H9 (cell line): Measurements from ENCODE around the gene LRRC39. TPM values are rescaled to one million over a fixed set of nuclear protein-coding genes. Genes with fewer than 3 reads are reported as not detected.

Experiments used
- DNase-seq: peaks from one replicate; pipeline ENCODE4 v3.0.0-alpha.2; 2017
- H2AFZ ChIP-seq: one replicate; pipeline ENCODE4 v1.6.1; 2013; ENCODE audit warnings: mild to moderate bottlenecking, low read length, control low read depth, moderate library complexity
- H2AK5ac ChIP-seq: 2 replicates; pipeline ENCODE4 v1.6.1; 2013; ENCODE audit warnings: low read length, control low read depth, mixed read lengths; ENCODE audit not compliant: insufficient read length
- H2BK120ac ChIP-seq: one replicate; pipeline ENCODE4 v1.6.1; 2013; ENCODE audit warnings: low read depth, mild to moderate bottlenecking, low read length, control low read depth, inconsistent platforms; ENCODE audit not compliant: poor library complexity, severe bottlenecking
- H2BK12ac ChIP-seq: 2 replicates; pipeline ENCODE4 v1.6.1; 2013; ENCODE audit warnings: low read length, control low read depth, mixed read lengths, low read depth; ENCODE audit not compliant: insufficient read length
- H2BK15ac ChIP-seq: 2 replicates; pipeline ENCODE4 v1.6.1; 2013; ENCODE audit warnings: low read depth, low read length, control low read depth
- H2BK20ac ChIP-seq: one replicate; pipeline ENCODE4 v1.6.1; 2013; ENCODE audit warnings: low read depth, mild to moderate bottlenecking, low read length, control low read depth, inconsistent platforms; ENCODE audit not compliant: poor library complexity, severe bottlenecking
- H2BK5ac ChIP-seq: 2 replicates; pipeline ENCODE4 v1.6.1; 2013; ENCODE audit warnings: low read length, control low read depth, mixed read lengths; ENCODE audit not compliant: insufficient read length
- H3K14ac ChIP-seq: 2 replicates; pipeline ENCODE4 v1.6.1; 2013; ENCODE audit warnings: low read length, control low read depth; ENCODE audit not compliant: insufficient read depth
- H3K18ac ChIP-seq: 2 replicates; pipeline ENCODE4 v1.6.1; 2013; ENCODE audit warnings: low read depth, mild to moderate bottlenecking, mixed read lengths, low read length, control low read depth; ENCODE audit not compliant: insufficient read length
- H3K23ac ChIP-seq: 2 replicates; pipeline ENCODE4 v1.6.1; 2013; ENCODE audit warnings: low read length, control low read depth, mixed read lengths, low read depth; ENCODE audit not compliant: insufficient read length
- H3K23me2 ChIP-seq: 2 replicates; pipeline ENCODE4 v1.6.1; 2013; ENCODE audit warnings: low read depth, mild to moderate bottlenecking, mixed read lengths, low read length, control low read depth; ENCODE audit not compliant: insufficient read length, poor library complexity, severe bottlenecking
- H3K27ac ChIP-seq: 2 replicates; pipeline ENCODE4 v1.5.1; 2013; ENCODE audit warnings: low read length, control low read depth, mixed read lengths, low read depth; ENCODE audit not compliant: insufficient read length
- H3K27me3 ChIP-seq: 2 replicates; pipeline ENCODE4 v1.6.1; 2013; ENCODE audit warnings: low read length, control low read depth, inconsistent platforms; ENCODE audit not compliant: insufficient read depth
- H3K4ac ChIP-seq: 2 replicates; pipeline ENCODE4 v1.6.1; 2013; ENCODE audit warnings: low read depth, mild to moderate bottlenecking, control low read depth, inconsistent platforms, low read length, moderate library complexity
- H3K4me1 ChIP-seq: 2 replicates; pipeline ENCODE4 v1.6.1; 2013; ENCODE audit warnings: low read length, control low read depth, inconsistent platforms; ENCODE audit not compliant: insufficient read depth
- H3K4me2 ChIP-seq: 2 replicates; pipeline ENCODE4 v1.6.1; 2013; ENCODE audit warnings: low read length, control low read depth, mixed read lengths; ENCODE audit not compliant: insufficient read length, insufficient read depth
- H3K56ac ChIP-seq: 2 replicates; pipeline ENCODE4 v1.6.1; 2013; ENCODE audit warnings: low read depth, mild to moderate bottlenecking, mixed read lengths, low read length, control low read depth; ENCODE audit not compliant: insufficient read length
- H3K79me1 ChIP-seq: 2 replicates; pipeline ENCODE4 v1.6.1; 2013; ENCODE audit warnings: low read depth, mild to moderate bottlenecking, moderate library complexity, low read length, control low read depth, inconsistent platforms; ENCODE audit not compliant: insufficient read depth, poor library complexity, severe bottlenecking
- H3K79me2 ChIP-seq: 2 replicates; pipeline ENCODE4 v1.6.1; 2013; ENCODE audit warnings: low read length, control low read depth, inconsistent platforms; ENCODE audit not compliant: insufficient read depth
- H3K9ac ChIP-seq: 2 replicates; pipeline ENCODE4 v1.6.1; 2013; ENCODE audit warnings: low read length, control low read depth, mixed read lengths; ENCODE audit not compliant: insufficient read length; ENCODE audit errors: extremely low read depth
- H3K9me3 ChIP-seq: one replicate; pipeline ENCODE4 v1.6.1; 2013; ENCODE audit warnings: low read depth, low read length, inconsistent platforms; ENCODE audit not compliant: control insufficient read depth
- H3T11ph ChIP-seq: one replicate; pipeline ENCODE4 v1.6.1; 2013; ENCODE audit warnings: mild to moderate bottlenecking, low read length, control low read depth, inconsistent platforms
- H4K20me1 ChIP-seq: one replicate; pipeline ENCODE4 v1.6.1; 2013; ENCODE audit not compliant: control insufficient read depth, insufficient read length, insufficient read depth
- H4K5ac ChIP-seq: 2 replicates; pipeline ENCODE4 v1.6.1; 2013; ENCODE audit warnings: low read depth, mild to moderate bottlenecking, mixed read lengths, low read length, control low read depth; ENCODE audit not compliant: insufficient read length
- H4K8ac ChIP-seq: replicated peaks from 2 replicates; pipeline ENCODE4 v1.6.1; 2013; ENCODE audit warnings: low read length, control low read depth, mixed read lengths, low read depth; ENCODE audit not compliant: insufficient read length
- H4K91ac ChIP-seq: 2 replicates; pipeline ENCODE4 v1.6.1; 2013; ENCODE audit warnings: low read depth, mild to moderate bottlenecking, moderate library complexity, mixed read lengths, low read length, control low read depth; ENCODE audit not compliant: insufficient read length
- H3K27ac Mint-ChIP-seq, 3 experiments: 2 replicates in 2 of 3; 3 replicates in 1 of 3; pipeline ENCODE4 v1.8.0; 2020 to 2021; ENCODE audit warnings: mixed read lengths in 3 of 3, mild to moderate bottlenecking in 1 of 3, moderate library complexity in 1 of 3
- H3K27me3 Mint-ChIP-seq: 2 replicates; pipeline ENCODE4 v1.8.0; 2021; ENCODE audit warnings: low read depth, mild to moderate bottlenecking, moderate library complexity, mixed read lengths
- H3K36me3 Mint-ChIP-seq, 3 experiments: 2 replicates in 2 of 3; 3 replicates in 1 of 3; pipeline ENCODE4 v1.8.0; 2020 to 2021; ENCODE audit warnings: low read depth in 3 of 3, mixed read lengths in 3 of 3; ENCODE audit not compliant: insufficient read depth in 1 of 3
- H3K4me1 Mint-ChIP-seq, 2 experiments: 2 replicates each; pipeline ENCODE4 v1.8.0; 2020; ENCODE audit warnings: mixed read lengths in 2 of 2
- H3K4me3 Mint-ChIP-seq, 2 experiments: 2 replicates in 1 of 2; 3 replicates in 1 of 2; pipeline ENCODE4 v1.8.0; 2020 to 2021; ENCODE audit warnings: mild to moderate bottlenecking in 2 of 2, mixed read lengths in 2 of 2, moderate library complexity in 1 of 2
- H3K9me3 Mint-ChIP-seq, 2 experiments: 2 replicates in 1 of 2; 3 replicates in 1 of 2; pipeline ENCODE4 v1.8.0; 2020; ENCODE audit warnings: mild to moderate bottlenecking in 2 of 2, mixed read lengths in 2 of 2, moderate library complexity in 1 of 2
- CTCF ChIP-seq: fragments of 200-600 bp; sonication (generic); conservative IDR thresholded peaks from 3 replicates; pipeline ENCODE4 v1.8.0; 2021; ENCODE audit warnings: antibody characterized with exemption, mild to moderate bottlenecking
- total RNA-seq: library from RNA; stranded (reverse); gene quantifications from 2 replicates; pipeline ENCODE4 v1.2.1, GENCODE V29; 2021

Gene LRRC39
- total RNA-seq, 1 experiment from 2014 or later = 0.37 TPM

DNA sequence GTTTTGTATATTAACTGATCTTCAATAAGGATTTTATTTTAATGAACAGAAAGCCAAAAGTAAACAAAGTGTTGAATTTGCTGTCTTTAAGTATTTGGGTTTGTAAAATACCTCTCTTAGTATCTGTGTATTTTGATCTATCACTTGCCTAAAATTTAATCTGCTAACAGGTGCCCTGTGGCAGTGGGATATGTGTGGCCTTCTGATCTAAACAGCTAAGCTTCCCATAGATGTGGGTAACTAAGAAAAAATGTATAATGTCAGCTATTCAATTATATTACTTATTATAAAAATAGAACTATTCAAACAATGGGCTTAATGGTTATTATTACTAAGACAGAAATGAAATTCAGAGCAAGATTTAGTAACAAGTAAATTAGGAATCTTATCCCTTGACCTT lies 15.2 kb downstream of the LRRC39 start:
- Mint-ChIP-seq H3K4me1 (peaks cover 4 to 5% of the 10 kb centered on the region in 2 experiments), H3K9me3 (no peaks in the 10 kb centered on the region), H3K27me3 (no peaks in the 10 kb centered on the region; the same call in 1 of the 2 replicates), H3K36me3 (no peaks in the 10 kb centered on the region), H3K27ac (no peak overlapping the region), H3K4me3 (no peak overlapping the region)
- Histone ChIP-seq H3K23ac (no peak overlapping the region), H3K18ac (no peak overlapping the region), H3K56ac (no peak overlapping the region), H3K4me2 (no peak overlapping the region), H3K4ac (no peak overlapping the region), H4K20me1 (no peaks in the 10 kb centered on the region), H3K27me3 (no peaks in the 10 kb centered on the region), H4K5ac (no peak overlapping the region), H2BK5ac (no peak overlapping the region), H3K23me2 (no peaks in the 10 kb centered on the region), H3K14ac (no peak overlapping the region), H3K79me1 (no peaks in the 10 kb centered on the region), H3K9ac (no peak overlapping the region), H3K79me2 (no peaks in the 10 kb centered on the region), H2BK20ac (no peak overlapping the region), H2BK15ac (no peak overlapping the region), H3K9me3 (no peaks in the 10 kb centered on the region), H2BK12ac (no peak overlapping the region), H2AK5ac (no peak overlapping the region), H2BK120ac (no peak overlapping the region), H2AFZ (no peak overlapping the region), H3K4me1 (no peaks in the 10 kb centered on the region), H3K27ac (no peak overlapping the region), H4K91ac (no peak overlapping the region), H4K8ac (no peak overlapping the region), H3T11ph (no peak overlapping the region)
- no peak for TF ChIP-seq CTCF
- DNase-seq = no peak
